ENCODE results near the gene PPCDC.
A peak's percentile ranks its signal among the peaks of the same experiment; 100 is the strongest.

The PPCDC gene

GRCh38 chr15:75016431-75016830, 7.0 kb upstream of the PPCDC start:
- no peak for DNase-seq (ENCODE audit: low read depth)

DNA sequence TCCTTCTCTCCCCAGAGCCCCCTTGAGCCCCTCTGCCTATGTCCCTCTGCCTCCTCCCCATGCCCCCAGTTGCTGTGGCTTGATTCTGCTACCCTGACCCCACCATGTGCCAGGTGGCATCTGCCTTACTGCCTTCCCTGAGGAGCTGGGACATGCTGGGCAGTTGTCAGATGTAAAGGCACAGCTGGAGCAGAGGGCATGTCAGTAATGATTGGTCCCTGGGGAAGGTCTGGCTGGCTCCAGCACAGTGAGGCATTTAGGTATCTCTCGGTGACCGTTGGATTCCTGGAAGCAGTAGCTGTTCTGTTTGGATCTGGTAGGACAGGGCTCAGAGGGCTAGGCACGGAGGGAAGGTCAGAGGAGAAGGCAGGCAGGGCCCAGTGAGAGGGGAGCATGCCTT, 3.5 kb upstream of the PPCDC start:
- DNase-seq (ENCODE audit: low read depth) = no peak

- DNase-seq (ENCODE audit: low read depth) = no peak
Observed at GRCh38 chr15:75021341-75021740, 2.0 kb upstream of the PPCDC start.

GRCh38 chr15:75022783-75023180, 608 bp upstream of the PPCDC start:
- DNase-seq (ENCODE audit: low read depth) = no peak

GRCh38 chr15:75023872-75024636, 664 bp downstream of the PPCDC start:
- DNase-seq (ENCODE audit: low read depth) = no peak

DNA sequence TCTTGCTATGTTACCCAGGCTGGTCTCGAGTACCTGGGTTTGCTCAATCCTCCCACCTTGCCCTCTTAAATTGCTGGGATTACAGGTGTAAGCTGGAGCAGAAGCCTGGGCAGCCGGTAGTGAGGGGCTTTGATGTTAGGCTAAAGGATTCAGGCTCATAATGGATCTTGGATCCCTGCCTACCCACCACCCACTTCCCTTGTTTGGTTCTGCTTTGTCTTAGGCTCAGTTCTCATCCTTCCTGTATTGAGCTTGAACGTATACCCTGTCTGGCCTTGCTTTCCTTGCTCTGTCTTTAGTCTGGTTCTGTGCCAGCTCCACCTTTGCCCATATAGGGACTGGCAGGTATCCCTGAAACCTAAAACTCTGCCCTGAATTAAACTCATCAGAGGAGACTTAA, 1.7 kb downstream of the PPCDC start:
- no peak for DNase-seq (ENCODE audit: low read depth)

DNA sequence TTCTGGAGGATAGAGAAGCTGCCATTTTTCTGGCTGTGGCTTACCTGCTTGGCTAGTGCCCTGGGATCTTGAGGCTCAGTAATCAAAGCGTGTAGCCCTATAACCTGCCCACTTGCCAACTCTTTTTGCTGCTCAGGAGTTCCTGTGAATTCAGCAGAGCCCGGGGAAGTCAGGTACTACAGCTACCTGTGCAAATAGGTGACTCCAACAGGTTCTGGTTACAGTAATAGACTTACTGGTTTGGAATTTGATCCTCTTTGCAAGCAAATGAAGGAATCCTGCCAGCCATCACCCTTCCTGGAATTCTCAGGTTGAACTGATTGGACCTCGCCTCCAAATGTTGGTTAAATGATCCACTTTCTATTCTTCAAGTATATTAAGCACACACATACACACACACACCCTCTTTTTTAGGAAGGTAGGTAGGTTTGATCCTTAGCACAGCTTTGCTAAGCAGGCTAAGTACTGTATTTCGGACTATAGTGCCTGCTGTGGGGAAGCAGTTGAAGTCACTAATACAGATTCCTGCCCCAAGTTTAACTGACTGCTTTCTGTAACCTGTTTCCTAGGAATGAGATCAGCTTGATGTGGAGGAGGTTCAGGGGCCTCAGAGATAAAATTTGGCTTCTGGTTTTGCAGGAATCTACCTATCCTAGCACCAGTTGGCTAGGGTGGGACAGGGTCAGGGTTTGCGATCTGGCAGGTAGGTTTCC, 2.3 kb downstream of the PPCDC start:
- no peak for DNase-seq (ENCODE audit: low read depth)

GRCh38 chr15:75027551-75027950, 4.2 kb downstream of the PPCDC start:
- DNase-seq (ENCODE audit: low read depth) = no peak

DNA sequence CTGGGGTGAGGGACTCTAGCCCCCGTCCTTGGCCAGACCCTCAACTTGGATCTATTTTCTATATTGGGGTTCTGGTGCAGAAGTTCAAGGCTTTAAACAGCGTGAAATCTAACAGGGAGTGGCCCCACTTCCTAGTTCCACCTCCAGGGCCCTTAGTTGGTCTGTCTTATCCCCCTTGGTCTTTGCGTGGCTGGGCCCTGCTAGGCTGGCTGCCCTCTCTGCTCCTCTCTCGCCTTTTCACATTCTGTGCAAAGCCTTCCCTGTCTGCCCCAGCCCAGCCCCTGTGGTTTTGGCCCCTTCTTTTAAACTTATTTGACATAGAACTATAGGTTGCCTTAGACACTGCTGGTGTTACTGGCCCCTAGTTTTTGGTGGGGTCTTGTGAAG, 5.6 kb downstream of the PPCDC start:
- no peak for DNase-seq (ENCODE audit: low read depth)

DNA sequence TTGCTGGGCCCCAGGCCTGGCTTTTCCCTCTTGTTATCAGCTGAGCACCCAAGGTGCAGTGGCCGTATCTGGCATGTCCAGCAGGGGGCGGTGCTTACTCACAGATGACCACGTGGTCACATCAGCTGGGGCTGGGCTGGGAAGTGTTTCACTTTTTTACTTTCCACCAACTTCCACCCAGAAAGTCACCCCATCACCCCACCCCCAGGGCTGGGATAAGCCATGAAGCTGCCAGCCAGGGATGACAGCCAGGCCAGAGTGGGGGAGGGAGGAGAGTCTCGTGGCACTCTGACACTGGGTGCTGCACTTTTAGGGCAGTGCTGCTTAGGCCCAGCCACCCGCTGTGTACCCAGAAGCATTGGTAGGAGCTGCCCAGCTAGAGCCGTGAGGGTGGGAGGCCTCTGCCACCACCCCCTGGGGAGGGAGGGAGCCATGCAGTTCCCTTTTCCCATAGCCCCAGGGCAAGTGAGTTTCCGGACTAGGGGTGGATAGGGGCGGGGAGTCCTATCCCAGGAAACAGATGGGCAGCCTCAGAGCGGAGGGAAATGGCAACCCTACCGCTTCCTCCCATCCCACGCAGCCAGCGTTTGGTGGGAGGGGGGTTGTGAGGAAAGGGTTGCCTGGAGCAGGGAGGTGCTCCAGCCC, 6.1 kb downstream of the PPCDC start:
- peak; percentile 86 for DNase-seq (ENCODE audit: low read depth)

- DNase-seq (ENCODE audit: low read depth) = no peak
Observed at GRCh38 chr15:75030023-75030413, 6.6 kb downstream of the PPCDC start.

GRCh38 chr15:75030424-75030823, 7.0 kb downstream of the PPCDC start:
- no peak for DNase-seq (ENCODE audit: low read depth)

DNA sequence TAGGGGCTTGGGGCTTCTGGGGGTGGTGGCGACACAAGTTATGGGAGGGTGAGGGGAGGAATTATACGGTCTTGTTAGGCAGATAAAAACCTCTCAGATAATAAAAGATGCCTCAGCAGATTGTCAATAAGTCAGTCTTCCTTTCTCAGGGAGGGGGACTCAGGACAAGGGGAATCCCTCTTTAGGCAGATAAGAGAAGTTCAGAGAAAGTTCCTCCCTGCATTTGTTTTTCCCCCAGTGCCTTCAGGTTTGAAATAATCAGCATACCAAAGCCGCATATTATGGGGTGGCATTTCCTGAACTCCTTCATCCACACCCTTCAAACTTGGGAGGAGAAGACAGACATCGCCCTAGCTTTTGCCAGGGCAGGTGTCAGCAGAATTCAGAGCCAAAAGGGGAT, 8.5 kb downstream of the PPCDC start:
- DNase-seq (ENCODE audit: low read depth) = no peak

GRCh38 chr15:75032395-75032794, 9.0 kb downstream of the PPCDC start:
- no peak for DNase-seq (ENCODE audit: low read depth)

GRCh38 chr15:75033809-75034208, 10.4 kb downstream of the PPCDC start:
- no peak for DNase-seq (ENCODE audit: low read depth)

- no peak for DNase-seq (ENCODE audit: low read depth)
Observed at GRCh38 chr15:75034615-75035014, 11.2 kb downstream of the PPCDC start.

- no peak for DNase-seq (ENCODE audit: low read depth)
Observed at GRCh38 chr15:75036212-75036616, 12.8 kb downstream of the PPCDC start.

DNA sequence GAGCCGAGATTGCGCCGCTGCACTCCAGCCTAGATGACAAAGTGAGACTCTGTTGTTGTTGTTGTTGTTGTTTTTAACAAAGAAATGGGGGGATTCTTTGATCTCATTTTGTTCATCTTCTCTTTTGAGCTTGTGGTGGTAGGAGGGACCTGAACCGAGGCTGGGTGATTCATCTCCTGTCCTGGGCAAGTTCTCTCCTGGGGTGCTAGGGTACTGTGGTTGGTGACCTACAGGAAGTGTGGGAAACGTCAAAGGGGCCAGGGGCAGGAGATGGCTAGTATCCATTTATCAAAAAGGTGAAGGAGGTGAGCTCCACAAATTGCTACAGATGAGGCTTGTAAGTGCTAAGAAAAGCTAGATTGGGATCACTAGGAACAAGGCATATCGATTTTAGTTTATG, 14.3 kb downstream of the PPCDC start:
- DNase-seq (ENCODE audit: low read depth) = no peak

- no peak for DNase-seq (ENCODE audit: low read depth)
Observed at GRCh38 chr15:75038231-75038630, 14.8 kb downstream of the PPCDC start.

DNA sequence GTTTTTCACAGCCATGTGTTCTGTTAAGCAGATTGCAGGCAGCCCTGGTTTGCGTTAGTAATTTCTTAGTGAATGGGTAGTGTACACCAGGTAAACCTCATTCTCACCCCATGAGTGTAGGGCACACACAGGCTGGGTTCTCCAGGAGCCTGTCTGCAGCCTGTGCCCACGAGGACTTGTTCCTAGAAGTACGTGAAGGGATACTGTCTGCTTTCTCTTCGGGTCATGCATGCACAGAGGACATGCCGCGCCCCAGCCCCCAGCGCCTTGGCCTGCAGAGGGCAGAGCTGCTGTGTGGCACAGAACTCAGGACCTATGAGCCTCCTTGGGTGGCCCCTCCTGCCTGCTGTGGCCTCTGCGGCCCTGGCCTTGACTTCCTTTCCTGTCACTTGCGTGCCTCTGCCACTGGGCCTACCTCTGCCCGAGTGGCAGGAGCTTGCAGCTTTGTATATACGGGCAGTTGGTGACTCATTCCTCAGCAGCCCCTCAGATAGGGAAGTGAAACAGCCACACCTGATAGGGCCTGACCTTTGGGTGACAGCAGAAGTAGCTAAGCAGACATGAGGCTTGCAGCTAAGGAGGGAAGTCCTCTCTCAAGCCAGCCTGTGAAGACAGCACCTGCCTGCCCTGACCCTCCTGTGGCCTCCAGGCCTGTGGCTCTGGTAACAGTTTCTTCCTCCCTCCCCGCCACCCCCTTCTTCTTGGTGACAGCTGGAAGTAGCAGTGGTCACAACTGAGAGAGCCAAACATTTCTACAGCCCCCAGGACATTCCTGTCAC, 19.5 kb downstream of the PPCDC start:
- peak; percentile 40 for DNase-seq (ENCODE audit: low read depth)

DNA sequence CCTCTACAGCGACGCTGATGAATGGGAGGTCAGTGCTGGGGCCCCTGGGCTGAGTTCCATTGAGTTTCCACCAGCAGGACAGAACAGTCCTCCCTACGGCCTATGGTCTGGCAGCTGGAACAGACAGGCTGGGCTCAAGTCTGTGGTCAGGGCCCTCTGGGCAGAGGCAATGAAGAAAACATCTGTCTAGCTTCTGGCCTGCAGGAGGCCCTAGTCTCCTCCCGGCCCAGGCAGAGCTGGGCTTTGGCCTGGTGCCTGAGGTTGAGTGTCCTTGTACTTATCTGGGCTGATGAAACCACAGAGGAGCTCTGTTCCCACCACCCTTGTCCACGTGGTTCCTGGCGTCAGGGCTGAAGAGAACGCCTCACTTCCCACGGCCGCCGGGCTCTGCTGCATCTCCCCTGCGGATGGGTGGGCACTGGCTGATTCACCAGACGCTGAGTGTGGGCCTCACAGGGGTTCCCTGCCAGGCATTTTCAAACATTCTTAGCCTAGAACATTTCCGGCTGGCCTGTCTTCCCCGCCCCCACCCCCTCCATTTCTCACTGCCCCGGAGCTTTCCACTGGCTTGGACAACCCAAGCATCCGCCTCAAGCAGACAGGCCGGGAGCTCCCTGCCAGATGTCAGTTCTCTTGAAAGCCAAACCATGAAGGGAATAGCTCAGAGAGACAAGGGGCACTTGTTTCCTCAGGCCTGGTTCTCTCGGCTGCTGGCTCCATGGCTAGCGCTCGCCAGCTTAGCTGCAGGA, 20.3 kb downstream of the PPCDC start:
- DNase-seq (ENCODE audit: low read depth) = no peak

Measured in stimulated activated CD8-positive, alpha-beta memory T cell treated with anti-CD3 and anti-CD28 coated beads, Interleukin-7, amount 100 ng/mL, for 24 hours (primary cell).